COLO829 (cell line): ENCODE measurements around the gene SDK1.
"Not testable (repeated sequence)": the region's sequence is repeated elsewhere in the genome, so short reads cannot be mapped to it uniquely, and the experiment has no call there.

Experiments
- DNase-seq: peaks from one replicate; pipeline ENCODE4 v3.0.0; 2012; ENCODE audit warnings: low spot score

SDK1 gene

GRCh38 chr7:3923307-3923918 lies 622.4 kb downstream of the SDK1 start:
- DNase-seq, result no peak

- DNase-seq, result no peak
Observed at GRCh38 chr7:3924277-3924676, 623.2 kb downstream of the SDK1 start.

GRCh38 chr7:3927446-3928110 lies 626.5 kb downstream of the SDK1 start:
- no peak for DNase-seq

- no peak for DNase-seq
Observed at GRCh38 chr7:3928727-3929515, 627.9 kb downstream of the SDK1 start.

- no peak for DNase-seq
Observed at GRCh38 chr7:3931843-3932242, 630.8 kb downstream of the SDK1 start.

- DNase-seq, result no peak
Observed at GRCh38 chr7:3937146-3937545, 636.1 kb downstream of the SDK1 start.

GRCh38 chr7:3937605-3938004 lies 636.6 kb downstream of the SDK1 start:
- no peak for DNase-seq

- DNase-seq, result not testable (repeated sequence)
Observed at GRCh38 chr7:3941706-3942105, 640.7 kb downstream of the SDK1 start.

GRCh38 chr7:3942276-3942675 lies 641.2 kb downstream of the SDK1 start:
- no peak for DNase-seq

- DNase-seq, result no peak
Observed at GRCh38 chr7:3942816-3943745, 642.0 kb downstream of the SDK1 start.

GRCh38 chr7:3943779-3944520 lies 642.9 kb downstream of the SDK1 start:
- no peak for DNase-seq

- DNase-seq, result no peak
Observed at GRCh38 chr7:3949242-3949640, 648.2 kb downstream of the SDK1 start.

- no peak for DNase-seq
Observed at GRCh38 chr7:3950249-3950648, 649.2 kb downstream of the SDK1 start.

GRCh38 chr7:3951316-3952055 lies 650.4 kb downstream of the SDK1 start:
- DNase-seq, result no peak

GRCh38 chr7:3953133-3953532 lies 652.1 kb downstream of the SDK1 start:
- no peak for DNase-seq

GRCh38 chr7:3953946-3954345 lies 652.9 kb downstream of the SDK1 start:
- DNase-seq, result no peak

GRCh38 chr7:3955026-3955425 lies 654.0 kb downstream of the SDK1 start:
- DNase-seq, result no peak

- DNase-seq, result no peak
Observed at GRCh38 chr7:3955751-3956696, 655.0 kb downstream of the SDK1 start.

GRCh38 chr7:3956949-3957348 lies 655.9 kb downstream of the SDK1 start:
- no peak for DNase-seq
